IMR-90 (cell line): ENCODE results near the gene ACVR1. TPM values are rescaled to one million over a fixed set of nuclear protein-coding genes. Genes with fewer than 3 reads are reported as not detected.
"Not testable (repeated sequence)": the region's sequence is repeated elsewhere in the genome, so short reads cannot be mapped to it uniquely, and the experiment has no call there.

Experiments used
- ATAC-seq: fragments of 200-7000 bp; cut with Tn5 transposase; 2 replicates; pipeline ENCODE4 v1.9.1; 2020; ENCODE audit warnings: low read depth, mild to moderate bottlenecking, moderate library complexity
- BruUV-seq: library from RNA; stranded (reverse); fragments of 400-500 nt; replicated peaks from 2 replicates; lab custom pipeline; 2021; lab: Mats Ljungman, UMichigan
- CTCF ChIA-PET: fragments of 300-600 bp; formaldehyde crosslinking; extraction: SDS; loops from one replicate; lab custom pipeline; 2021; ENCODE audit warnings: antibody characterized with exemption; lab: Yijun Ruan, JAX
- POLR2A ChIA-PET: fragments of 300-600 bp; sonication (Branson Sonifier 250); formaldehyde crosslinking; loops from one replicate; lab custom pipeline; 2022; ENCODE audit warnings: antibody characterized with exemption; ENCODE audit not compliant: unreplicated experiment; lab: Charles Lee
- DNase-seq: peaks from one replicate; pipeline ENCODE4 v3.0.0; 2013
- H2AFZ ChIP-seq: replicated peaks from 2 replicates; pipeline ENCODE3; 2013; ENCODE audit warnings: low read length, mild to moderate bottlenecking; ENCODE audit not compliant: poor library complexity
- H2AK5ac ChIP-seq: 2 replicates; pipeline ENCODE4 v1.6.1; 2013; ENCODE audit warnings: low read depth, low read length, inconsistent platforms
- H2AK9ac ChIP-seq: replicated peaks from 2 replicates; pipeline ENCODE3; 2013; ENCODE audit warnings: mild to moderate bottlenecking, low read depth, low read length, moderate library complexity; ENCODE audit not compliant: poor library complexity
- H2BK120ac ChIP-seq: 2 replicates; pipeline ENCODE4 v1.6.1; 2013; ENCODE audit warnings: low read depth, low read length, inconsistent platforms
- H2BK15ac ChIP-seq: 3 replicates; pipeline ENCODE4 v1.6.1; 2013; ENCODE audit warnings: low read depth, low read length, inconsistent platforms
- H2BK20ac ChIP-seq: 2 replicates; pipeline ENCODE4 v1.6.1; 2013; ENCODE audit warnings: low read depth, mild to moderate bottlenecking, inconsistent platforms, low read length, moderate library complexity
- H2BK5ac ChIP-seq: 2 replicates; pipeline ENCODE4 v1.6.1; 2013; ENCODE audit warnings: mild to moderate bottlenecking, low read depth, low read length, inconsistent platforms; ENCODE audit not compliant: poor library complexity, severe bottlenecking
- H3K14ac ChIP-seq: replicated peaks from 2 replicates; pipeline ENCODE4 v1.6.1; 2013; ENCODE audit warnings: low read depth, low read length, inconsistent platforms
- H3K18ac ChIP-seq: 2 replicates; pipeline ENCODE4 v1.6.1; 2013; ENCODE audit warnings: low read depth, low read length, control low read depth
- H3K23ac ChIP-seq: 2 replicates; pipeline ENCODE4 v1.6.1; 2013; ENCODE audit warnings: low read depth, low read length, inconsistent platforms
- H3K27ac ChIP-seq: 2 replicates; pipeline ENCODE4 v1.5.1; 2013; ENCODE audit warnings: mild to moderate bottlenecking, control low read depth, low read length; ENCODE audit not compliant: insufficient read depth
- H3K27me3 ChIP-seq: 2 replicates; pipeline ENCODE4 v1.6.1; 2013; ENCODE audit warnings: low read length; ENCODE audit not compliant: control insufficient read depth, insufficient read depth
- H3K36me3 ChIP-seq: 2 replicates; pipeline ENCODE4 v1.6.1; 2013; ENCODE audit warnings: low read length, mixed read lengths; ENCODE audit not compliant: control insufficient read depth, insufficient read depth
- H3K4ac ChIP-seq: 2 replicates; pipeline ENCODE4 v1.6.1; 2013; ENCODE audit warnings: low read depth, low read length, inconsistent platforms
- H3K4me1 ChIP-seq: 2 replicates; pipeline ENCODE4 v1.6.1; 2013; ENCODE audit warnings: low read length, mixed read lengths; ENCODE audit not compliant: control insufficient read depth, insufficient read depth
- H3K4me2 ChIP-seq: 2 replicates; pipeline ENCODE4 v1.6.1; 2013; ENCODE audit warnings: low read depth, mild to moderate bottlenecking, control low read depth, low read length, moderate library complexity
- H3K4me3 ChIP-seq: 2 replicates; pipeline ENCODE4 v1.5.1; 2013; ENCODE audit warnings: low read depth, mild to moderate bottlenecking, control low read depth, low read length, moderate library complexity; ENCODE audit not compliant: insufficient read depth
- H3K56ac ChIP-seq: 2 replicates; pipeline ENCODE4 v1.6.1; 2013; ENCODE audit warnings: low read length, inconsistent platforms; ENCODE audit not compliant: insufficient read depth; ENCODE audit errors: extremely low read depth
- H3K79me1 ChIP-seq, 2 experiments: 2 replicates each; pipeline ENCODE4 v1.6.1; 2013; ENCODE audit warnings: low read length in 2 of 2, inconsistent platforms in 1 of 2, low read depth in 1 of 2
- H3K9ac ChIP-seq: 2 replicates; pipeline ENCODE4 v1.6.1; 2013; ENCODE audit warnings: low read depth, low read length, control low read depth
- H3K9me1 ChIP-seq: 2 replicates; pipeline ENCODE4 v1.6.1; 2013; ENCODE audit warnings: low read length, inconsistent platforms; ENCODE audit not compliant: insufficient read depth
- H3K9me3 ChIP-seq: 2 replicates; pipeline ENCODE4 v1.6.1; 2013; ENCODE audit warnings: low read length; ENCODE audit not compliant: control insufficient read depth, insufficient read depth
- H4K20me1 ChIP-seq: 2 replicates; pipeline ENCODE4 v1.6.1; 2013; ENCODE audit warnings: low read length, inconsistent platforms; ENCODE audit not compliant: insufficient read depth
- H4K5ac ChIP-seq: 2 replicates; pipeline ENCODE4 v1.6.1; 2013; ENCODE audit warnings: mild to moderate bottlenecking, low read depth, low read length, control low read depth
- H4K8ac ChIP-seq, 2 experiments: 2 replicates each; pipeline ENCODE4 v1.6.1; 2013; ENCODE audit warnings: low read depth in 2 of 2, low read length in 2 of 2, control low read depth in 1 of 2, inconsistent platforms in 1 of 2
- H4K91ac ChIP-seq: 2 replicates; pipeline ENCODE4 v1.6.1; 2013; ENCODE audit warnings: low read depth, low read length, inconsistent platforms; ENCODE audit not compliant: insufficient read depth
- CEBPB ChIP-seq: IDR thresholded peaks from 2 replicates; pipeline ENCODE4 v1.6.1; 2012; ENCODE audit warnings: low read depth, low read length, improper control_type of control experiment
- RCOR1 ChIP-seq: IDR thresholded peaks from 2 replicates; pipeline ENCODE4 v1.6.1; 2012; ENCODE audit warnings: mild to moderate bottlenecking, low read length, improper control_type of control experiment; ENCODE audit not compliant: insufficient replicate concordance
- WGBS, 2 experiments: methylation state at CpG; one replicate each; pipeline versions ENCODE4 v1.1.5 to v1.1.7; 2013; ENCODE audit warnings: missing lambda C conversion rate in 2 of 2; ENCODE audit not compliant: insufficient read length in 1 of 2; ENCODE audit errors: extremely low coverage in 2 of 2; 5-methylcytosine and 5-hydroxymethylcytosine counted together
- dilution Hi-C: fragments of 300-500 bp; cut with HindIII; formaldehyde crosslinking; loops from one replicate; pipeline ENCODE4 v1.14.3; 2018; ENCODE audit warnings: low sequenced_read_pairs; ENCODE audit not compliant: unreplicated experiment
- in situ Hi-C: fragments of 300-500 bp; cut with MboI; formaldehyde crosslinking; loops from 3 replicates; pipeline ENCODE4 v1.14.3; 2019; ENCODE audit warnings: low sequenced_read_pairs, inconsistent platforms, mixed read lengths
- intact Hi-C: fragments of 100-400 bp; cut with micrococcal nuclease; formaldehyde crosslinking; loops from 2 replicates; pipeline ENCODE4 v1.10.0; 2022
- polyA plus RNA-seq, 3 experiments: library from polyadenylated mRNA; depleted of rRNA; stranded (reverse); fragments of >200 nt; gene quantifications; 2 replicates each; pipeline ENCODE4 v1.2.3, GENCODE V29; 2012; ENCODE audit warnings: low replicate concordance in 1 of 3
- total RNA-seq: library from RNA; depleted of rRNA; stranded (reverse); fragments of >200 nt; gene quantifications from 2 replicates; pipeline ENCODE4 v1.2.3, GENCODE V29; 2012

ACVR1 gene
- total and polyA plus RNA-seq, 2 of the 4 experiments (the other 2 are of a cell fraction), result 21.1 to 40.8 TPM

DNA sequence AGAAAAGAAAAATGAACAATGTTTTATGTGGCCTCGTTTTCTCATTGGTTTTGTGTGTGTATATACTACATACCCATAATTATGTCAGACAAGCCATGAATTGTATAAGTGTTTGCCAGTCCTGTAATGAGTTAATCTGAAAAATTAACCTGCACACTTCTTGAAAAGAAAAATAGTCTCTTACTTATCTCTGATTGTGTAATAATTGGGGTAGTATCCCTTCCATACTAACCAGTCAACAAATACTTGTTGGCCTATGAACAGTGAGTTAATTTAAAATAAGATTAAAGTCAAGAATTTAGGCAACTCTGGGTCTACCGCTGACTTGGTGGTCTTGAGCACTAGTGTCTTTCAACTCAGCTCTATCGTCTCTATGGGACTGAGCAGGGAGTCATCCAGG, 48.8 kb downstream of the ACVR1 start:
- no peak overlapping the region for H3K18ac ChIP-seq
- no peak overlapping the region for H3K9ac ChIP-seq
- no peaks in the 10 kb centered on the region for H3K9me3 ChIP-seq
- no peak overlapping the region for H3K4me2 ChIP-seq
- H3K79me1 ChIP-seq, result peaks cover 20 to 72% of the 10 kb centered on the region in 2 experiments
- no peak overlapping the region for H2AK5ac ChIP-seq
- no peak overlapping the region for H4K91ac ChIP-seq
- H2AK9ac ChIP-seq, result no peak overlapping the region
- H3K36me3 ChIP-seq, result no peaks in the 10 kb centered on the region; the same call in none of the 2 replicates
- H4K20me1 ChIP-seq, result peaks cover 4% of the 10 kb centered on the region; the same call in 1 of the 2 replicates
- BruUV-seq, result no TSS peak
- WGBS, 2 experiments, result 100% methylated on average over 2 of the region's 3 CpGs; no CpG with 5 or more reads in 1 of the 2 experiments
- peaks cover 14% of the 10 kb centered on the region for H3K9me1 ChIP-seq
- no peak overlapping the region for H2BK20ac ChIP-seq
- POLR2A ChIA-PET, result no interaction called here
- no peak overlapping the region for H2BK120ac ChIP-seq
- no peak overlapping the region for H3K14ac ChIP-seq
- no peak overlapping the region for H2AFZ ChIP-seq
- dilution Hi-C loops, result no loop called here
- CTCF ChIA-PET, result no interaction called here
- 0 out of 4 replicates have a peak overlapping the region, but pooled peaks of 1 of the 2 experiments have one; percentile 2 for H4K8ac ChIP-seq
- H3K56ac ChIP-seq, result no peak overlapping the region
- intact Hi-C loops, result no loop called here
- H4K5ac ChIP-seq, result no peak overlapping the region
- no peak overlapping the region for H2BK5ac ChIP-seq
- peak; percentile 58; the same call in 1 of the 2 replicates for TF ChIP-seq CEBPB
- TF ChIP-seq RCOR1, result no peak
- H3K4me3 ChIP-seq, result no peak overlapping the region
- no peak overlapping the region for H3K23ac ChIP-seq
- DNase-seq (no peak), ATAC-seq (no peak)
- peaks cover 11% of the 10 kb centered on the region for H3K4me1 ChIP-seq
- H2BK15ac ChIP-seq, result no peak overlapping the region
- 0 out of 2 replicates have a peak overlapping the region, but pooled peaks have one; percentile 56 for H3K4ac ChIP-seq
- H3K27me3 ChIP-seq, result no peaks in the 10 kb centered on the region
- in situ Hi-C loops, result no loop called here
- H3K27ac ChIP-seq, result no peak overlapping the region

DNA sequence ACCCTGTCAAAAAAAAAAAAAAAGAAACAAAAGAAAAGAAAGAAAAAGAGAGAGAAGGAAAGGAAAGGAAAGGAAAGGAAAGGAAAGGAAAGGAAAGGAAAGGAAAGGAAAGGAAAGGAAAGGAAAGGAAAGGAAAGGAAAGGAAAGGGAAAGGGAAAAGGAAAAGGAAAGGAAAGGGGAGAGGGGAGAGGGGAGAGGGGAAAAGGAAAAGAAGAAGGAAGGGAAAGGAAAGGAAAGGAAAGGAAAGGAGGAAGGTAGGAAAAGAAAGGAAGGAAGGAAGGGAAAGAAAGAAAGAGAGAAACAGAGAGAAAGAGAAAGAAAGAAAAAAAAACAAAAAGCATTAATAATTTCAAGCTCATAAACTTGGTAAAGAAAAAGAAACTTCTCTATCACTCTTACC, 49.5 kb downstream of the ACVR1 start:
- H3K27me3 ChIP-seq, in situ Hi-C loops, H3K27ac ChIP-seq, BruUV-seq, H2BK5ac ChIP-seq, H3K4ac ChIP-seq, H3K23ac ChIP-seq, H4K5ac ChIP-seq, H3K18ac ChIP-seq, H3K4me3 ChIP-seq, H3K36me3 ChIP-seq, dilution Hi-C loops, H4K91ac ChIP-seq, H3K9ac ChIP-seq, H2AK5ac ChIP-seq, intact Hi-C loops, H2BK15ac ChIP-seq, ATAC-seq, H4K8ac ChIP-seq, H2BK120ac ChIP-seq, H3K56ac ChIP-seq, H3K9me3 ChIP-seq, POLR2A ChIA-PET, H2AFZ ChIP-seq, H2BK20ac ChIP-seq, H3K4me1 ChIP-seq, H4K20me1 ChIP-seq, DNase-seq, H3K4me2 ChIP-seq, H3K14ac ChIP-seq, H2AK9ac ChIP-seq: not testable (repeated sequence)
- CTCF ChIA-PET, result interaction anchor here (0.5 to 1.4 kb wide), 2 partner anchors 17 to 367 kb away, joined by 3 to 4 read pairs; no protein-coding TSS in a partner anchor
- Histone ChIP-seq H3K9me1 (peaks cover 14% of the 10 kb centered on the region), H3K79me1 (peaks cover 20 to 69% of the 10 kb centered on the region in 2 experiments)
